GM23338 (cell line): ENCODE results near the gene RGSL1. TPM values are rescaled to one million over a fixed set of nuclear protein-coding genes. Genes with fewer than 3 reads are reported as not detected.

Experiments
- ATAC-seq: fragments of 200-7000 bp; cut with Tn5 transposase; 3 replicates; pipeline ENCODE4 v1.9.1; 2020
- DNase-seq: peaks from one replicate; pipeline ENCODE4 v3.0.0-alpha.2; 2015; ENCODE audit warnings: low spot score
- H2AFZ ChIP-seq: fragments of 200-600 bp; sonication (generic); 2 replicates; pipeline ENCODE4 v1.8.0; 2016; ENCODE audit warnings: antibody characterized with exemption, mild to moderate bottlenecking, moderate library complexity
- H3F3A ChIP-seq: fragments of 200-600 bp; sonication (generic); replicated peaks from 2 replicates; pipeline ENCODE4 v1.8.0; 2017; ENCODE audit warnings: antibody characterized with exemption, mixed run types, low read depth
- H3K27ac ChIP-seq: fragments of 200-600 bp; sonication (generic); 2 replicates; pipeline ENCODE4 v1.6.1; 2016; ENCODE audit warnings: low read depth
- H3K27me3 ChIP-seq: fragments of 200-600 bp; sonication (generic); 2 replicates; pipeline ENCODE4 v1.8.0; 2016; ENCODE audit warnings: mild to moderate bottlenecking, mixed run types, moderate library complexity; ENCODE audit not compliant: insufficient read depth
- H3K36me3 ChIP-seq: fragments of 200-600 bp; sonication (generic); 2 replicates; pipeline ENCODE4 v1.8.0; 2016; ENCODE audit warnings: mild to moderate bottlenecking; ENCODE audit not compliant: insufficient read depth
- H3K4me1 ChIP-seq: fragments of 200-600 bp; sonication (generic); 2 replicates; pipeline ENCODE4 v1.8.0; 2016; ENCODE audit warnings: mild to moderate bottlenecking, moderate library complexity; ENCODE audit not compliant: insufficient read depth
- H3K4me2 ChIP-seq: fragments of 200-600 bp; sonication (generic); 2 replicates; pipeline ENCODE4 v1.7.1; 2017; ENCODE audit warnings: mixed run types
- H3K4me3 ChIP-seq: fragments of 200-600 bp; sonication (generic); 2 replicates; pipeline ENCODE4 v1.6.1; 2016; ENCODE audit warnings: mixed run types
- H3K79me2 ChIP-seq: fragments of 200-600 bp; sonication (generic); replicated peaks from 2 replicates; pipeline ENCODE4 v1.8.0; 2017; ENCODE audit warnings: mild to moderate bottlenecking; ENCODE audit not compliant: insufficient read depth
- H3K9me2 ChIP-seq: fragments of 200-600 bp; sonication (generic); 2 replicates; pipeline ENCODE4 v1.8.0; 2017; ENCODE audit not compliant: insufficient read depth
- H4K20me1 ChIP-seq: fragments of 200-600 bp; sonication (generic); replicated peaks from 2 replicates; pipeline ENCODE4 v1.8.0; 2017; ENCODE audit warnings: mild to moderate bottlenecking; ENCODE audit not compliant: insufficient read depth
- H3K27ac Mint-ChIP-seq: 2 replicates; pipeline ENCODE4 v1.8.0; 2020; ENCODE audit warnings: inconsistent platforms, mild to moderate bottlenecking, moderate library complexity, mixed read lengths
- H3K27me3 Mint-ChIP-seq: 3 replicates; pipeline ENCODE4 v1.8.0; 2022; ENCODE audit warnings: low read depth, mild to moderate bottlenecking, moderate library complexity, mixed read lengths, inconsistent platforms; ENCODE audit not compliant: insufficient read depth, poor library complexity
- H3K36me3 Mint-ChIP-seq: 3 replicates; pipeline ENCODE4 v1.8.0; 2021; ENCODE audit warnings: low read depth, mild to moderate bottlenecking, inconsistent platforms, moderate library complexity, mixed read lengths
- H3K4me1 Mint-ChIP-seq: 3 replicates; pipeline ENCODE4 v1.8.0; 2020; ENCODE audit warnings: mild to moderate bottlenecking, inconsistent platforms, mixed read lengths
- H3K4me3 Mint-ChIP-seq: 3 replicates; pipeline ENCODE4 v1.8.0; 2021; ENCODE audit warnings: moderate library complexity, mild to moderate bottlenecking, inconsistent platforms, mixed read lengths
- H3K9me3 Mint-ChIP-seq: 3 replicates; pipeline ENCODE4 v1.8.0; 2020; ENCODE audit warnings: moderate library complexity, mild to moderate bottlenecking, inconsistent platforms, mixed read lengths
- CREB1 ChIP-seq: fragments of 250-450 bp; sonication (Bioruptor Pico); IDR thresholded peaks from 2 replicates; pipeline ENCODE4 v1.5.0; 2020; ENCODE audit warnings: low read depth, mild to moderate bottlenecking, moderate library complexity
- CTCF ChIP-seq, 2 experiments: fragments of 200-600 bp in 1 of 2; sonication (generic) in 1 of 2; conservative IDR thresholded peaks; 2 replicates each; pipeline versions ENCODE4 v1.5.1 to v1.6.1; 2016 to 2017; ENCODE audit warnings: antibody characterized with exemption in 2 of 2, low read depth in 2 of 2, mild to moderate bottlenecking in 2 of 2, moderate library complexity in 1 of 2
- EZH2 ChIP-seq: fragments of 200-600 bp; sonication (generic); IDR thresholded peaks from one replicate; pipeline ENCODE4 v1.8.0; 2017; ENCODE audit warnings: antibody characterized with exemption, mild to moderate bottlenecking, low read depth; ENCODE audit not compliant: unreplicated experiment
- EZH2phosphoT487 ChIP-seq: fragments of 200-600 bp; sonication (generic); IDR thresholded peaks from one replicate; pipeline ENCODE4 v1.8.1; 2018; ENCODE audit warnings: antibody characterized with exemption; ENCODE audit not compliant: unreplicated experiment
- JUNB ChIP-seq: IDR thresholded peaks from one replicate; pipeline ENCODE4 v1.6.1; 2016; ENCODE audit warnings: antibody characterized with exemption; ENCODE audit not compliant: unreplicated experiment
- NANOG ChIP-seq: IDR thresholded peaks from 2 replicates; pipeline ENCODE4 v1.6.1; 2016; ENCODE audit warnings: antibody characterized with exemption, borderline replicate concordance
- POLR2AphosphoS5 ChIP-seq: IDR thresholded peaks from 2 replicates; pipeline ENCODE4 v1.6.1; 2016; ENCODE audit warnings: antibody characterized with exemption, low read depth
- REST ChIP-seq: IDR thresholded peaks from one replicate; pipeline ENCODE4 v1.6.1; 2018; ENCODE audit warnings: antibody characterized with exemption; ENCODE audit not compliant: unreplicated experiment
- STAT1 ChIP-seq: IDR thresholded peaks from one replicate; pipeline ENCODE4 v1.6.1; 2016; ENCODE audit warnings: antibody characterized with exemption; ENCODE audit not compliant: unreplicated experiment
- ZNF114 ChIP-seq: fragments of 250-450 bp; sonication (Bioruptor Pico); IDR thresholded peaks from 2 replicates; pipeline ENCODE4 v1.5.0; 2020; ENCODE audit warnings: mild to moderate bottlenecking, moderate library complexity
- ZNF331 ChIP-seq: fragments of 250-450 bp; sonication (Bioruptor Pico); IDR thresholded peaks from 2 replicates; pipeline ENCODE4 v1.5.0; 2020; ENCODE audit warnings: low read depth, mild to moderate bottlenecking, moderate library complexity
- polyA plus RNA-seq: library from polyadenylated mRNA; unstranded; fragments of >200 nt; fragmentation: Nextera tagmentation; extraction: Ambion mirVana; gene quantifications from 2 replicates; pipeline ENCODE4 v1.2.1, GENCODE V29; 2016
- total RNA-seq: library from RNA; depleted of rRNA; stranded (reverse); fragments of >200 nt; shearing (Covaris generic); gene quantifications from 2 replicates; pipeline ENCODE4 v1.2.3, GENCODE V29; 2014
- TF ChIP-seq, protein P1 (sequence below): IDR thresholded peaks from 2 replicates; pipeline ENCODE4 v1.6.1; 2016; ENCODE audit warnings: antibody characterized with exemption
- TF ChIP-seq, protein P2 (sequence below): fragments of 250-450 bp; sonication (Bioruptor Pico); IDR thresholded peaks from 2 replicates; pipeline ENCODE4 v1.5.0; 2020; ENCODE audit warnings: mild to moderate bottlenecking, moderate library complexity

The RGSL1 gene
- total and polyA plus RNA-seq, 2 experiments from 2014 or later: not detected

GRCh38 chr1:182495002-182495401 is 45.1 kb downstream of the RGSL1 start:
- ATAC-seq (no peak), DNase-seq (no peak)
- H3K4me3 Mint-ChIP-seq: no peak overlapping the region
- H3K79me2 ChIP-seq: no peaks in the 10 kb centered on the region
- H2AFZ ChIP-seq: no peak overlapping the region
- H3K36me3 Mint-ChIP-seq: no peaks in the 10 kb centered on the region
- H4K20me1 ChIP-seq: no peaks in the 10 kb centered on the region
- no peak overlapping the region for H3K27ac Mint-ChIP-seq
- TF ChIP-seq, protein P1, sequence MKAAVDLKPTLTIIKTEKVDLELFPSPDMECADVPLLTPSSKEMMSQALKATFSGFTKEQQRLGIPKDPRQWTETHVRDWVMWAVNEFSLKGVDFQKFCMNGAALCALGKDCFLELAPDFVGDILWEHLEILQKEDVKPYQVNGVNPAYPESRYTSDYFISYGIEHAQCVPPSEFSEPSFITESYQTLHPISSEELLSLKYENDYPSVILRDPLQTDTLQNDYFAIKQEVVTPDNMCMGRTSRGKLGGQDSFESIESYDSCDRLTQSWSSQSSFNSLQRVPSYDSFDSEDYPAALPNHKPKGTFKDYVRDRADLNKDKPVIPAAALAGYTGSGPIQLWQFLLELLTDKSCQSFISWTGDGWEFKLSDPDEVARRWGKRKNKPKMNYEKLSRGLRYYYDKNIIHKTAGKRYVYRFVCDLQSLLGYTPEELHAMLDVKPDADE: no peak
- TF ChIP-seq EZH2 (no peak), EZH2phosphoT487 (no peak), ZNF331 (no peak), ZNF114 (CRISPR knock-in tag) (no peak), STAT1 (no peak), JUNB (no peak), CREB1 (no peak), POLR2AphosphoS5 (no peak), CTCF (conservative IDR thresholded peaks at IDR 0.05; ENCODE audit: low read depth in 2 of 2) (no peak), NANOG (no peak), REST (no peak)
- TF ChIP-seq, protein P2, sequence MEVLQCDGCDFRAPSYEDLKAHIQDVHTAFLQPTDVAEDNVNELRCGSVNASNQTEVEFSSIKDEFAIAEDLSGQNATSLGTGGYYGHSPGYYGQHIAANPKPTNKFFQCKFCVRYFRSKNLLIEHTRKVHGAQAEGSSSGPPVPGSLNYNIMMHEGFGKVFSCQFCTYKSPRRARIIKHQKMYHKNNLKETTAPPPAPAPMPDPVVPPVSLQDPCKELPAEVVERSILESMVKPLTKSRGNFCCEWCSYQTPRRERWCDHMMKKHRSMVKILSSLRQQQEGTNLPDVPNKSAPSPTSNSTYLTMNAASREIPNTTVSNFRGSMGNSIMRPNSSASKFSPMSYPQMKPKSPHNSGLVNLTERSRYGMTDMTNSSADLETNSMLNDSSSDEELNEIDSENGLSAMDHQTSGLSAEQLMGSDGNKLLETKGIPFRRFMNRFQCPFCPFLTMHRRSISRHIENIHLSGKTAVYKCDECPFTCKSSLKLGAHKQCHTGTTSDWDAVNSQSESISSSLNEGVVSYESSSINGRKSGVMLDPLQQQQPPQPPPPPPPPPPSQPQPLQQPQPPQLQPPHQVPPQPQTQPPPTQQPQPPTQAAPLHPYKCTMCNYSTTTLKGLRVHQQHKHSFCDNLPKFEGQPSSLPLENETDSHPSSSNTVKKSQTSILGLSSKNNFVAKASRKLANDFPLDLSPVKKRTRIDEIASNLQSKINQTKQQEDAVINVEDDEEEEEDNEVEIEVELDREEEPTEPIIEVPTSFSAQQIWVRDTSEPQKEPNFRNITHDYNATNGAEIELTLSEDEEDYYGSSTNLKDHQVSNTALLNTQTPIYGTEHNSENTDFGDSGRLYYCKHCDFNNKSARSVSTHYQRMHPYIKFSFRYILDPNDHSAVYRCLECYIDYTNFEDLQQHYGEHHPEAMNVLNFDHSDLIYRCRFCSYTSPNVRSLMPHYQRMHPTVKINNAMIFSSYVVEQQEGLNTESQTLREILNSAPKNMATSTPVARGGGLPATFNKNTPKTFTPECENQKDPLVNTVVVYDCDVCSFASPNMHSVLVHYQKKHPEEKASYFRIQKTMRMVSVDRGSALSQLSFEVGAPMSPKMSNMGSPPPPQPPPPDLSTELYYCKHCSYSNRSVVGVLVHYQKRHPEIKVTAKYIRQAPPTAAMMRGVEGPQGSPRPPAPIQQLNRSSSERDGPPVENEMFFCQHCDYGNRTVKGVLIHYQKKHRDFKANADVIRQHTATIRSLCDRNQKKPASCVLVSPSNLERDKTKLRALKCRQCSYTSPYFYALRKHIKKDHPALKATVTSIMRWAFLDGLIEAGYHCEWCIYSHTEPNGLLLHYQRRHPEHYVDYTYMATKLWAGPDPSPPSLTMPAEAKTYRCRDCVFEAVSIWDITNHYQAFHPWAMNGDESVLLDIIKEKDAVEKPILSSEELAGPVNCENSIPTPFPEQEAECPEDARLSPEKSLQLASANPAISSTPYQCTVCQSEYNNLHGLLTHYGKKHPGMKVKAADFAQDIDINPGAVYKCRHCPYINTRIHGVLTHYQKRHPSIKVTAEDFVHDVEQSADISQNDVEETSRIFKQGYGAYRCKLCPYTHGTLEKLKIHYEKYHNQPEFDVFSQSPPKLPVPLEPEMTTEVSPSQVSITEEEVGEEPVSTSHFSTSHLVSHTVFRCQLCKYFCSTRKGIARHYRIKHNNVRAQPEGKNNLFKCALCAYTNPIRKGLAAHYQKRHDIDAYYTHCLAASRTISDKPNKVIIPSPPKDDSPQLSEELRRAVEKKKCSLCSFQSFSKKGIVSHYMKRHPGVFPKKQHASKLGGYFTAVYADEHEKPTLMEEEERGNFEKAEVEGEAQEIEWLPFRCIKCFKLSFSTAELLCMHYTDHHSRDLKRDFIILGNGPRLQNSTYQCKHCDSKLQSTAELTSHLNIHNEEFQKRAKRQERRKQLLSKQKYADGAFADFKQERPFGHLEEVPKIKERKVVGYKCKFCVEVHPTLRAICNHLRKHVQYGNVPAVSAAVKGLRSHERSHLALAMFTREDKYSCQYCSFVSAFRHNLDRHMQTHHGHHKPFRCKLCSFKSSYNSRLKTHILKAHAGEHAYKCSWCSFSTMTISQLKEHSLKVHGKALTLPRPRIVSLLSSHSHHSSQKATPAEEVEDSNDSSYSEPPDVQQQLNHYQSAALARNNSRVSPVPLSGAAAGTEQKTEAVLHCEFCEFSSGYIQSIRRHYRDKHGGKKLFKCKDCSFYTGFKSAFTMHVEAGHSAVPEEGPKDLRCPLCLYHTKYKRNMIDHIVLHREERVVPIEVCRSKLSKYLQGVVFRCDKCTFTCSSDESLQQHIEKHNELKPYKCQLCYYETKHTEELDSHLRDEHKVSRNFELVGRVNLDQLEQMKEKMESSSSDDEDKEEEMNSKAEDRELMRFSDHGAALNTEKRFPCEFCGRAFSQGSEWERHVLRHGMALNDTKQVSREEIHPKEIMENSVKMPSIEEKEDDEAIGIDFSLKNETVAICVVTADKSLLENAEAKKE (CRISPR knock-in tag): no peak
- H3K4me2 ChIP-seq: no peak overlapping the region
- H3K27ac ChIP-seq: no peak overlapping the region
- no peaks in the 10 kb centered on the region for H3K27me3 ChIP-seq
- no peaks in the 10 kb centered on the region for H3K9me2 ChIP-seq
- no peaks in the 10 kb centered on the region for H3K9me3 Mint-ChIP-seq
- no peaks in the 10 kb centered on the region for H3F3A ChIP-seq
- no peaks in the 10 kb centered on the region for H3K27me3 Mint-ChIP-seq
- H3K4me1 Mint-ChIP-seq: no peaks in the 10 kb centered on the region
- no peak overlapping the region for H3K4me3 ChIP-seq
- no peaks in the 10 kb centered on the region for H3K4me1 ChIP-seq
- no peaks in the 10 kb centered on the region for H3K36me3 ChIP-seq
